Mesendoderm (in vitro differentiated cells): Measurements from ENCODE around the gene CCR8.

ENCODE experiments used
- DNase-seq: peaks from one replicate; pipeline ENCODE4 v3.0.0; 2013
- H2AK5ac ChIP-seq: 2 replicates; pipeline ENCODE4 v1.6.1; 2013; ENCODE audit warnings: low read length, inconsistent platforms
- H2BK120ac ChIP-seq: 2 replicates; pipeline ENCODE4 v1.6.1; 2013; ENCODE audit warnings: low read depth, mild to moderate bottlenecking, low read length, moderate library complexity, mixed read lengths
- H2BK15ac ChIP-seq: replicated peaks from 2 replicates; pipeline ENCODE4 v1.6.1; 2013; ENCODE audit warnings: low read depth, mild to moderate bottlenecking, moderate library complexity
- H2BK5ac ChIP-seq: 2 replicates; pipeline ENCODE4 v1.6.1; 2013; ENCODE audit warnings: low read length, inconsistent platforms
- H3K18ac ChIP-seq: 2 replicates; pipeline ENCODE4 v1.6.1; 2013; ENCODE audit warnings: mild to moderate bottlenecking, low read length, mixed read lengths
- H3K23ac ChIP-seq: one replicate; pipeline ENCODE4 v1.6.1; 2013; ENCODE audit warnings: low read length
- H3K27ac ChIP-seq: 2 replicates; pipeline ENCODE4 v1.5.1; 2013; ENCODE audit warnings: low read depth, mild to moderate bottlenecking, inconsistent platforms, low read length, moderate library complexity
- H3K27me3 ChIP-seq: 2 replicates; pipeline ENCODE4 v1.6.1; 2013; ENCODE audit warnings: low read length, control low read depth, mild to moderate bottlenecking, inconsistent platforms; ENCODE audit not compliant: insufficient read depth, poor library complexity
- H3K36me3 ChIP-seq: 2 replicates; pipeline ENCODE4 v1.6.1; 2013; ENCODE audit warnings: low read length, inconsistent platforms; ENCODE audit not compliant: control insufficient read depth, insufficient read depth
- H3K4ac ChIP-seq: one replicate; pipeline ENCODE4 v1.6.1; 2013; ENCODE audit warnings: low read depth, mild to moderate bottlenecking, low read length, moderate library complexity
- H3K4me1 ChIP-seq: 2 replicates; pipeline ENCODE4 v1.6.1; 2013; ENCODE audit warnings: low read depth, low read length, inconsistent platforms; ENCODE audit not compliant: control insufficient read depth
- H3K4me2 ChIP-seq: 2 replicates; pipeline ENCODE4 v1.6.1; 2013; ENCODE audit warnings: low read length
- H3K4me3 ChIP-seq: 2 replicates; pipeline ENCODE4 v1.5.1; 2013; ENCODE audit warnings: mild to moderate bottlenecking, low read length
- H3K56ac ChIP-seq: one replicate; pipeline ENCODE4 v1.6.1; 2013; ENCODE audit warnings: low read length
- H3K79me1 ChIP-seq: 2 replicates; pipeline ENCODE4 v1.6.1; 2013; ENCODE audit warnings: low read length, inconsistent platforms
- H3K79me2 ChIP-seq: 2 replicates; pipeline ENCODE4 v1.6.1; 2013; ENCODE audit warnings: mild to moderate bottlenecking, low read length; ENCODE audit not compliant: control insufficient read depth, insufficient read depth
- H3K9ac ChIP-seq: 2 replicates; pipeline ENCODE4 v1.6.1; 2013; ENCODE audit warnings: low read length, inconsistent platforms
- H4K5ac ChIP-seq: one replicate; pipeline ENCODE4 v1.6.1; 2013; ENCODE audit warnings: low read length
- H4K8ac ChIP-seq: one replicate; pipeline ENCODE4 v1.6.1; 2013; ENCODE audit warnings: low read depth, mild to moderate bottlenecking, control low read depth, low read length, moderate library complexity
- whole genome bisulfite sequencing: extraction: QIAGEN DNeasy Blood & Tissue Kit; methylation state at CpG from one replicate; pipeline ENCODE4 v1.1.7; 2013; ENCODE audit warnings: low lambda C conversion rate, missing lambda C conversion rate; ENCODE audit not compliant: insufficient coverage; ENCODE audit errors: extremely low coverage; 5-methylcytosine and 5-hydroxymethylcytosine counted together

The CCR8 gene

GRCh38 chr3:39334205-39334604, 4.7 kb downstream of the CCR8 start:
- Histone ChIP-seq H2BK15ac (no peak overlapping the region), H2AK5ac (no peak overlapping the region), H4K8ac (no peak overlapping the region), H3K4me1 (no peaks in the 10 kb centered on the region), H2BK120ac (no peak overlapping the region), H3K79me2 (no peaks in the 10 kb centered on the region), H3K4me3 (no peak overlapping the region), H3K27ac (no peak overlapping the region), H3K79me1 (no peaks in the 10 kb centered on the region), H3K23ac (no peak overlapping the region), H3K18ac (no peak overlapping the region), H3K27me3 (no peaks in the 10 kb centered on the region), H2BK5ac (no peak overlapping the region), H3K4me2 (no peak overlapping the region), H4K5ac (no peak overlapping the region), H3K56ac (no peak overlapping the region), H3K4ac (no peak overlapping the region), H3K9ac (no peak overlapping the region), H3K36me3 (no peaks in the 10 kb centered on the region)
- DNase-seq = no peak
- WGBS = no CpG with 5 or more reads among the region's 4 CpGs

GRCh38 chr3:39338201-39338600, 8.7 kb downstream of the CCR8 start:
- no peak overlapping the region for H3K27ac ChIP-seq

GRCh38 chr3:39339086-39339485, 9.6 kb downstream of the CCR8 start:
- Histone ChIP-seq H4K5ac (no peak overlapping the region), H3K56ac (no peak overlapping the region), H3K18ac (no peak overlapping the region), H3K4me1 (no peaks in the 10 kb centered on the region), H3K4ac (no peak overlapping the region), H2AK5ac (no peak overlapping the region), H3K4me2 (no peak overlapping the region), H3K27me3 (no peaks in the 10 kb centered on the region), H4K8ac (no peak overlapping the region), H3K9ac (no peak overlapping the region), H3K4me3 (no peak overlapping the region), H3K23ac (no peak overlapping the region), H2BK120ac (no peak overlapping the region), H2BK5ac (no peak overlapping the region), H2BK15ac (no peak overlapping the region), H3K79me1 (no peaks in the 10 kb centered on the region), H3K36me3 (no peaks in the 10 kb centered on the region), H3K27ac (no peak overlapping the region), H3K79me2 (no peaks in the 10 kb centered on the region)
- WGBS = no CpG with 5 or more reads among the region's 1 CpG
- no peak for DNase-seq

More at GRCh38 chr3:39338201-39338600, 8.7 kb downstream of the CCR8 start:
- H3K27me3 ChIP-seq = no peaks in the 10 kb centered on the region
- no peak overlapping the region for H4K5ac ChIP-seq
- no peaks in the 10 kb centered on the region for H3K4me1 ChIP-seq
- H3K9ac ChIP-seq = no peak overlapping the region
- no CpG with 5 or more reads among the region's 1 CpG for WGBS
- H3K4me2 ChIP-seq = no peak overlapping the region
- DNase-seq = no peak
- H3K4ac ChIP-seq = no peak overlapping the region
- no peak overlapping the region for H3K4me3 ChIP-seq
- H2BK5ac ChIP-seq = no peak overlapping the region
- H2AK5ac ChIP-seq = no peak overlapping the region
- no peak overlapping the region for H3K56ac ChIP-seq
- H3K23ac ChIP-seq = no peak overlapping the region
- H3K79me1 ChIP-seq = no peaks in the 10 kb centered on the region
- no peak overlapping the region for H3K18ac ChIP-seq
- no peaks in the 10 kb centered on the region for H3K79me2 ChIP-seq
- no peak overlapping the region for H4K8ac ChIP-seq
- H3K36me3 ChIP-seq = no peaks in the 10 kb centered on the region
- H2BK15ac ChIP-seq = no peak overlapping the region
- H2BK120ac ChIP-seq = no peak overlapping the region

GRCh38 chr3:39343076-39343717, 13.7 kb downstream of the CCR8 start:
- Histone ChIP-seq H3K36me3 (no peaks in the 10 kb centered on the region), H4K5ac (no peak overlapping the region), H3K4me3 (no peak overlapping the region), H3K27me3 (no peaks in the 10 kb centered on the region), H3K4me2 (no peak overlapping the region), H3K4me1 (peaks cover 4% of the 10 kb centered on the region), H2BK120ac (no peak overlapping the region), H3K56ac (no peak overlapping the region), H3K79me2 (no peaks in the 10 kb centered on the region), H3K79me1 (no peaks in the 10 kb centered on the region), H4K8ac (no peak overlapping the region), H3K9ac (no peak overlapping the region), H2BK5ac (no peak overlapping the region), H3K27ac (no peak overlapping the region), H2BK15ac (no peak overlapping the region), H2AK5ac (no peak overlapping the region), H3K4ac (no peak overlapping the region), H3K23ac (no peak overlapping the region), H3K18ac (no peak overlapping the region)
- no peak for DNase-seq
- WGBS = no CpG with 5 or more reads among the region's 1 CpG

GRCh38 chr3:39343760-39344159, 14.3 kb downstream of the CCR8 start:
- H3K79me1 ChIP-seq = no peaks in the 10 kb centered on the region
- H2BK15ac ChIP-seq = no peak overlapping the region
- DNase-seq = no peak
- H2BK120ac ChIP-seq = no peak overlapping the region
- H2AK5ac ChIP-seq = no peak overlapping the region
- H3K4me1 ChIP-seq = peaks cover 4% of the 10 kb centered on the region
- no peak overlapping the region for H3K18ac ChIP-seq
- no peaks in the 10 kb centered on the region for H3K79me2 ChIP-seq
- no peak overlapping the region for H3K4me3 ChIP-seq
- H4K5ac ChIP-seq = no peak overlapping the region
- no peak overlapping the region for H2BK5ac ChIP-seq
- H3K4me2 ChIP-seq = no peak overlapping the region
- H3K4ac ChIP-seq = no peak overlapping the region
- H3K9ac ChIP-seq = no peak overlapping the region
- H3K56ac ChIP-seq = no peak overlapping the region
- no peak overlapping the region for H3K23ac ChIP-seq
- H4K8ac ChIP-seq = no peak overlapping the region
- no peaks in the 10 kb centered on the region for H3K27me3 ChIP-seq
- no peak overlapping the region for H3K27ac ChIP-seq
- no peaks in the 10 kb centered on the region for H3K36me3 ChIP-seq

GRCh38 chr3:39344746-39345344, 15.3 kb downstream of the CCR8 start:
- Histone ChIP-seq H4K8ac (no peak overlapping the region), H2BK120ac (no peak overlapping the region), H3K56ac (no peak overlapping the region), H3K4ac (no peak overlapping the region), H3K79me1 (no peaks in the 10 kb centered on the region), H3K4me2 (no peak overlapping the region), H3K36me3 (no peaks in the 10 kb centered on the region), H2BK5ac (no peak overlapping the region), H2AK5ac (no peak overlapping the region), H3K27ac (no peak overlapping the region), H3K18ac (no peak overlapping the region), H2BK15ac (no peak overlapping the region), H3K4me3 (no peak overlapping the region), H3K27me3 (no peaks in the 10 kb centered on the region), H3K23ac (no peak overlapping the region), H3K79me2 (no peaks in the 10 kb centered on the region), H3K4me1 (peaks cover 4% of the 10 kb centered on the region), H3K9ac (no peak overlapping the region), H4K5ac (no peak overlapping the region)
- DNase-seq = no peak
